Activated CD8-positive, alpha-beta memory T cell treated with anti-CD3 and anti-CD28 coated beads, Interleukin-2, amount 50 U/mL, for 1 hour (primary cell): ENCODE data around the gene TENM4.

Source experiments
- DNase-seq: peaks from one replicate; pipeline ENCODE4 v3.0.0-alpha.2; 2020; ENCODE audit errors: extremely low read depth

Gene TENM4

GRCh38 chr11:78935398-78936068, 505.3 kb downstream of the TENM4 start:
- DNase-seq: no peak

DNA sequence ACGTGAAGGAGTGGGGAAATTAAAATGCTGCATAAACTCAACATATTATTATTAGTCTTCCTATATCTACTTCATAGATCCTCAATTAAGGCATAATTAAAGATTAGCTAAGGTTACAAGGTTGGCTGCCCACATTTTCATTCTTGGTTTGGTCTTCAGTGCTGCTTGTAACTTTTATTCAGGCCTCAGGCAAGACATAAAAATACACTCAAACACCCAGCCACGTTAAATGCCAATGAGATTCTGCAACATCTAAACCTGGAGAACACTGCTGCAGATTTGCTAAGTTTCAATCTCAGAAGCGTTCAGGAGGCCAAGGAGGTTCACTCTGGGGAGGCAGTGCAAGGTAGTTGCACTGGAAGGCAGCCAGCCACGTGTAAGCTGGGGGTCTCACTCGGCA, 507.5 kb downstream of the TENM4 start:
- DNase-seq: no peak

GRCh38 chr11:78932757-78933156, 508.1 kb downstream of the TENM4 start:
- no peak for DNase-seq

DNA sequence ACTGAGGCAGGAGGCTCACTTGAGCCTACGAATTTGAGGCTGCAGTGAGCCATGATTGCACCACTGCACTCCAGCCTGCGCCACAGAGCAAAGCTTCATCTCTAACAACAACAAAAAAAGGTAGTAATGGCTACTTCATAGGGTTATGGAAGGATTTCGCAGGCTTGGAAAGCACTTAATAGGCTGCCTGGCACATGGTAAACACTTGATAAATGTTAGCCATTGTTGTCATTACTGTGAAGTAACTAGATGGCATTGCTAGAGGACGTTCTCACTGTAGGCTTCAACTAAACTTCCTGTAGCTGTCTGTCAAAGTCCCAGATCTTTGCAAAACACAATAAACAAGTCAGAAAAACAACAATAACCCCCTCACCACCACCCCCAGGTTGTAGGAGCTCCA, 508.9 kb downstream of the TENM4 start:
- DNase-seq: no peak

DNA sequence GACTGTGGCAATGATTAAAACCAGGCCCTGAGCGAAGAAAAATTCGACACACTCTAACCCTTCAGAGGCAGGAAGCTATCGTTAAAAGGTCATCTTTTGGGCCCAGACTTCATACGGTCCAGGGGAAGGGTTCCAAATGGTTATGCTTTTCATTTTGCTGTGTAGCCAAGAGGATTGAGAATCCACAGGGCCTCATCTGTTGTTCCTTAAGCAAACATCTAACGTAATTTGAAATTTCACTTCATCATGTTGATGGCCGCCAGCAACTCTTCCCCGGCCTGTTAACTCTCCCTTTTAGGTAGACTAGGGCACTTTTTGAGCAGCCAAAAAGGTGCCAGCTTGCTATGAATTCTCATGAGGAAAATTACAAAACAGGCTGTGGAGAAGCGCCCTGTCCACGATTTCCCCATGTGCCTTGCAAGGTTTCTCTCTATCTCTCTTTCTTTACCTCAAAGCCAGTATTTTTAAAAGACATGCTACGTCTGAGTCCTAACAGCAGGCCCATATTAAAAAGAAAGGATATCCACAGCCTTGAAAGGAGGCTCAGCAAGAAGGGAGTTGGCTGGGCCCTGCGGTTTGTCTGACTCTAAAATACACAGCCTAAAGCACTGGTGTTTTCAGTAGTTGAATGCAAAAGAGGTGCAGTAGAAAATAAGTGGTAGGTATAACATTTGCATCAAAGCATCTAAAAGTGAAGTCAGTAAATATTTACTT, 509.9 kb downstream of the TENM4 start:
- DNase-seq: no peak

DNA sequence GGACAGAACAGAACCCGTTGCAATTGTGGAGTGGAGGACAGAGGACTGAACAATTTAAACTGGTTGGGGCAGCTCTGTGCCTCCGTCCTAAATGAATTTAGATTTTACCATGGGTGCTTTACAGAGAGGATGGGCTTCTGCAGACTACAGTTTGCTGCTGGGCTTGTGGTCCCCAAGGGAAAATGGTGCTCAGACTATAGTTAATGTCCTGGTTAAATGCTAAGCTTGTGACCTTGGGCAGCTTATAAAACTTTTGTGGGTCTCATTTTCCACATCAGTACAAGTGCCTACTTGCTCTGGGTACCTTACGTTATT, 511.0 kb downstream of the TENM4 start:
- no peak for DNase-seq

DNA sequence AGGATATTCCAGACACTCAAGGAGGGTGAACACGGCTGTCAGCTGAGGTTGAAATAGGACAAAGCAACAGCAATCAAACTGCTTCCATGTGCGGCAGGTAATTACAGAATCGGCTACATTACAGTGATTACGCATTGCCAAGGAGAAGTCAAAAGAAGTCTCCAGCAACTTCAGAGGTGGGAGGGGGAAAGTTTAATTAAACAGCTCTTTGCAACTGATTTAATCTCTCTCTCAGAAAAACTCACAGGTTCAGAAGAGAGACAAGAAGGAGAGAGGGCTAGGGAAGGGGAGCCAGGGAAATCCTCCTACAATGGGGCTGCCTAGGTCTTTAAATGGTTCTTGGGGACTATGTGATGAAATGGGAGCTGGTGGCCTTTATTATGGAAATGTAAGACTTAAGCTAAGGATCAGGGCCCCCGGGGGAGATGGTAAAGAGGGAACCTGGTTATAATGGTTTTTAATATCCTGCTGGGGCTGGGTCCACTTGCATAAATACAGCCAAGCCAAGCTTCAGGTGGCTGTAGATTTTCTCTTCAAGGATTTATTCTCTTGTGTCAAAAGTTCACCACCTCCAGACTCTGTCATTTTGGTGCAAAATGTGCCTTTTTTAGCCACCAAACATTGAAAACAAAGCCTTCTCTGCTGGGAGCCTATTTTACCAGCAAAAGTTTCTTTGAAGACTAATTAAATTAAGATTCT, 511.5 kb downstream of the TENM4 start:
- no peak for DNase-seq

DNA sequence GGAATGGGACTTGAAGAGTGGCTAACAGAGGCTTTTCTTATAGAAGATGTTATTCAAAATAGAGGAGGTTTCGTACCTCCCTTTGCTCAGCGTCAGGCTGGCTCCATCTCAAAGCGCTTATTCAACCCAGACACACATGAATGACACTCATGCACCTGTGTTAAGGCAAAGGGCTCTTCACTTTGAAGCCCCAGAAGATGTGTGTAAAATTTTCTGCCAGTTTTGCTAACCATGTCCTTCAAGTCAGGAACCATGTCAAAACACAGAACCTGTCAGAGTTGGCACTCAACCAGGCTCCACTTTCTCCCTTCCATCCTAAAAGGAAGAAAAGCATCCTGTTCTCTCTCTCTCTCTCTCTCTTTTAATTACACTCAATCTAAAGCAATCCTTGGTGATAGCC, 513.3 kb downstream of the TENM4 start:
- no peak for DNase-seq

GRCh38 chr11:78926633-78927338, 514.0 kb downstream of the TENM4 start:
- DNase-seq: no peak

- no peak for DNase-seq
These were observed 515.4 kb downstream of the TENM4 start for GRCh38 chr11:78925387-78925786.

- no peak for DNase-seq
These were observed 517.8 kb downstream of the TENM4 start for GRCh38 chr11:78922859-78923625.

DNA sequence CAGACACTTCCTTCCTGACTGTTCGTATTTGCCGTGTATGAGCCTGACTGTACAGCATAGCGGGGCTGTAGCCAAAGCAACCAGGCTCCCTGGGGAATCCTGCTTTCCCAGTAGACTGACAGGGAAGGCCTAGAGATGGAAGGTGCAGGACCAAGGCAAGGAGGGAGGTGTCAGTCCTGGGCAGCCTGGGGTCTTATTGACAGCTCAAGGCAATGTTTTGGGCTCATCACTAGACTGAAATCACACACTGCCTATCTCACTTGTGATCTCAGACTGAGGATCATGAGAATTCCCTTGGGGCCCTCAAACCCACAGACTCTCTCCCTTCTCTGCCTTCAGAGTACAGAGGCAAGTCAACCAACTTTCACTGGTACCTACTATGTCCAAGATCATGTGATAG, 519.3 kb downstream of the TENM4 start:
- no peak for DNase-seq

- no peak for DNase-seq
These were observed 520.5 kb downstream of the TENM4 start for GRCh38 chr11:78920329-78920728.

DNA sequence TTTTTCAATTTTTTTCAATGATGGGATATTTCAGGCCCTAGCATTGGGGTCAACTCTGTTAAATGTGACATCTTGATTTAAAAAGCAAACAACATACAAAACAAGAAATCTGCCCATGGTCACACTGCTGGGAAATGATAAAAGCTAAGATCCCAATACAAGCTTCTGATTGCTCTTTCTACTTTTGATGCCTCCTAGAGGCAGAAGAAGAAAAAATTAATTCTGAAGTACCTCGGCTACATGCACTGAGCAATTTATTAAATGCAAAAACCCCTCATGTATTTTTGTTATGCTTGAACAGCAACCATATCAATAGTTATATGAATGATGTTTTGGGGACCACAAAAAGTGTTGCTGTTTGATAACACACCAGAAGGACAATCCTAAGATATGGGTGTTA, 524.1 kb downstream of the TENM4 start:
- DNase-seq: no peak

DNA sequence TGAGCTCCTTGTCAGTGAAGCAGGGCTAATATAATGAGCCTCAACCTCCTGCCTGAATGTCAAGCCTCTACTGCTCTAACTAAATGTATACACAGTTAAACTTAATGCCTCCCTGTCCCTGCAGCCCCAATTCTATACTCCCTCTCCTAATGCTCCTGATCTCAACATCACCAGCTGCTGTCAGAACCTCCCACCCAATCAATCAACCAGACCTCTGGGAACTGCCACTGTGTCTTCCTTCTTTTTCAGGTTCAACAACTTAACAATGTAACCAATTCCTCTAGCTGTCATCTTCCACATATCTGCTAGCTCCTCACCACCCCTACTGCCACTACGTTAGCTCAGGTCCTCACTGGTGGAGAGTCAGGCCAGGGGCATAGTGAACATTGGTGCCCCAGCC, 526.3 kb downstream of the TENM4 start:
- DNase-seq: no peak

- DNase-seq: no peak
These were observed 528.1 kb downstream of the TENM4 start for GRCh38 chr11:78912778-78913177.

GRCh38 chr11:78910322-78910721, 530.5 kb downstream of the TENM4 start:
- no peak for DNase-seq

GRCh38 chr11:78909386-78909785, 531.4 kb downstream of the TENM4 start:
- DNase-seq: no peak

- no peak for DNase-seq
These were observed 533.2 kb downstream of the TENM4 start for GRCh38 chr11:78907636-78908035.

- no peak for DNase-seq
These were observed 534.3 kb downstream of the TENM4 start for GRCh38 chr11:78906566-78906965.

DNA sequence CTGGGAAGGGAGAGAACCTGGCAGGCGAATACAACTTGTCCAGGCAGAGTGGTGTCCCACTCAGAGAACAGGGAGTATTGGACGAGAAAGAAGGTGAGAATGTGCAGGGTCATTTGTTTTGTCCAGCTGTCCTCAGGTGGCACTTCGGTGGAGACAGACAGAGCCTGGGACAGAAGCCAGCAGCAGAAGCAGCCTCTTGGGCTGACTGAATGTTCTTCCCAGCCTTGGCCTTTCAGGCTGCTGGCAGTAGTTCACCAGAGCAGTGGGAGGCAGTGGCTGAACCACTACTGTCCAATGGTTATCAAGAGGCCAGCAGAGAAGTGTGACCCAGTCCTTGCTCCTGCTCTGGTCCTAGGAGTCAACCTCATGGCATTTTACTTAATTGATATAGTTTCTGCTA, 535.1 kb downstream of the TENM4 start:
- no peak for DNase-seq
